ENCODE data around the gene CACNA2D2. TPM values are rescaled to one million over a fixed set of nuclear protein-coding genes. Genes with fewer than 3 reads are reported as not detected.
A peak's percentile ranks its signal among the peaks of the same experiment; 100 is the strongest.

Gene CACNA2D2
- total RNA-seq, 5 donors from 2014 or later (not counting 1 experiment from before 2014, with no cell fraction given), result 2.6 to 8.9 (median 4.1) TPM

GRCh38 chr3:50371133-50371685 lies 132.2 kb downstream of the CACNA2D2 start:
- H3K27ac Mint-ChIP-seq, result no peak overlapping the region
- no peak overlapping the region for H3K4me3 Mint-ChIP-seq
- no peaks in the 10 kb centered on the region for H3K36me3 Mint-ChIP-seq
- Histone ChIP-seq H3K9me3 (no peaks in the 10 kb centered on the region), H3K36me3 (ENCODE audit: control insufficient read depth in 2 of 2, extremely low read depth in 1 of 2, insufficient read depth in 1 of 2, low read length in 1 of 2) (peaks cover 0 to 4% of the 10 kb centered on the region in 2 donors), H3K4me3 (ENCODE audit: control insufficient read depth in 1 of 2, extremely low read depth in 1 of 2, low read length in 1 of 2) (no peak overlapping the region), H3K27me3 (replicated peaks in 1 of 2; ENCODE audit: control insufficient read depth in 2 of 2, extremely low read depth in 1 of 2, insufficient read depth in 2 of 2, low read length in 1 of 2) (peaks cover 0 to 3% of the 10 kb centered on the region in 2 experiments), H3K27ac (ENCODE audit: low read length) (no peak overlapping the region), H3K4me1 (ENCODE audit: control insufficient read depth in 1 of 2, extremely low read depth in 1 of 2, insufficient read depth in 2 of 2, low read length in 2 of 2) (peaks cover 8 to 22% of the 10 kb centered on the region in 2 experiments)
- peaks cover 15 to 28% (median 27%) of the 10 kb centered on the region in 3 donors for H3K4me1 Mint-ChIP-seq
- H3K27me3 Mint-ChIP-seq, result no peaks in the 10 kb centered on the region
- no peaks in the 10 kb centered on the region for H3K9me3 Mint-ChIP-seq
- ChIA-PET POLR2A (no interaction called here), CTCF (no interaction called here)
- WGBS (ENCODE audit: insufficient coverage), result 70% methylated on average over 2 of the region's 3 CpGs
- DNase-seq, result no peak
- no peak for ATAC-seq (replicated peaks in 1 of 4)

GRCh38 chr3:50370594-50370993 lies 132.8 kb downstream of the CACNA2D2 start:
- ChIA-PET CTCF (no interaction called here), POLR2A (no interaction called here)
- peaks cover 20 to 35% (median 33%) of the 10 kb centered on the region in 3 donors for H3K4me1 Mint-ChIP-seq
- H3K36me3 ChIP-seq (ENCODE audit: control insufficient read depth in 2 of 2, extremely low read depth in 1 of 2, insufficient read depth in 1 of 2, low read length in 1 of 2), result peaks cover 0 to 4% of the 10 kb centered on the region in 2 donors
- H3K4me3 Mint-ChIP-seq, result no peak overlapping the region
- DNase-seq (no peak), ATAC-seq (replicated peaks in 1 of 4) (no peak)
- no peak overlapping the region for H3K4me3 ChIP-seq (ENCODE audit: control insufficient read depth in 1 of 2, extremely low read depth in 1 of 2, low read length in 1 of 2)
- no peaks in the 10 kb centered on the region for H3K36me3 Mint-ChIP-seq
- 96% methylated on average over 7 of the region's 14 CpGs for WGBS (ENCODE audit: insufficient coverage)
- no peaks in the 10 kb centered on the region for H3K9me3 Mint-ChIP-seq
- no peaks in the 10 kb centered on the region for H3K27me3 Mint-ChIP-seq
- H3K4me1 ChIP-seq (ENCODE audit: control insufficient read depth in 1 of 2, extremely low read depth in 1 of 2, insufficient read depth in 2 of 2, low read length in 2 of 2), result peaks cover 14 to 28% of the 10 kb centered on the region in 2 experiments
- no peaks in the 10 kb centered on the region for H3K9me3 ChIP-seq
- no peak overlapping the region for H3K27ac ChIP-seq (ENCODE audit: low read length)
- H3K27ac Mint-ChIP-seq, result no peak overlapping the region
- H3K27me3 ChIP-seq (replicated peaks in 1 of 2; ENCODE audit: control insufficient read depth in 2 of 2, extremely low read depth in 1 of 2, insufficient read depth in 2 of 2, low read length in 1 of 2), result peaks cover 0 to 3% of the 10 kb centered on the region in 2 experiments

GRCh38 chr3:50369012-50369670 lies 134.3 kb downstream of the CACNA2D2 start:
- Histone ChIP-seq H3K27me3 (replicated peaks in 1 of 2; ENCODE audit: control insufficient read depth in 2 of 2, extremely low read depth in 1 of 2, insufficient read depth in 2 of 2, low read length in 1 of 2) (peaks cover 0 to 3% of the 10 kb centered on the region in 2 experiments), H3K4me1 (ENCODE audit: control insufficient read depth in 1 of 2, extremely low read depth in 1 of 2, insufficient read depth in 2 of 2, low read length in 2 of 2) (peaks cover 15 to 38% of the 10 kb centered on the region in 2 experiments), H3K27ac (ENCODE audit: low read length) (no peak overlapping the region), H3K9me3 (no peaks in the 10 kb centered on the region), H3K36me3 (ENCODE audit: control insufficient read depth in 2 of 2, extremely low read depth in 1 of 2, insufficient read depth in 1 of 2, low read length in 1 of 2) (peaks cover 0 to 4% of the 10 kb centered on the region in 2 donors), H3K4me3 (ENCODE audit: control insufficient read depth in 1 of 2, extremely low read depth in 1 of 2, low read length in 1 of 2) (no peak overlapping the region)
- H3K4me1 Mint-ChIP-seq, result peaks cover 25 to 42% (median 38%) of the 10 kb centered on the region in 3 donors
- no peaks in the 10 kb centered on the region for H3K36me3 Mint-ChIP-seq
- no peak overlapping the region for H3K27ac Mint-ChIP-seq
- WGBS (ENCODE audit: insufficient coverage), result 58% methylated on average over 9 of the region's 9 CpGs
- ATAC-seq (replicated peaks in 1 of 4) (no peak), DNase-seq (no peak)
- no peaks in the 10 kb centered on the region for H3K27me3 Mint-ChIP-seq
- POLR2A ChIA-PET, result no interaction called here
- H3K9me3 Mint-ChIP-seq, result no peaks in the 10 kb centered on the region
- CTCF ChIA-PET, result interaction anchor here in 1 of 2 donors (0.6 kb wide), 1 partner anchor 1279 kb away, joined by 4 read pairs; no protein-coding TSS in a partner anchor
- H3K4me3 Mint-ChIP-seq, result no peak overlapping the region

GRCh38 chr3:50365842-50366220 lies 137.6 kb downstream of the CACNA2D2 start:
- H3K9me3 ChIP-seq, result no peaks in the 10 kb centered on the region
- H3K4me1 ChIP-seq (ENCODE audit: control insufficient read depth in 1 of 2, extremely low read depth in 1 of 2, insufficient read depth in 2 of 2, low read length in 2 of 2), result peaks cover 11 to 31% of the 10 kb centered on the region in 2 experiments
- peaks cover 0 to 4% of the 10 kb centered on the region in 2 donors for H3K36me3 ChIP-seq (ENCODE audit: control insufficient read depth in 2 of 2, extremely low read depth in 1 of 2, insufficient read depth in 1 of 2, low read length in 1 of 2)
- ChIA-PET CTCF (interaction anchor here in 1 of 2 donors (1.0 to 1.2 kb wide), 2 partner anchors 16 to 29 kb away, joined by 4 read pairs; no protein-coding TSS in a partner anchor), POLR2A (interaction anchor here in 1 of 2 donors (0.6 to 1.1 kb wide), 3 partner anchors 9 to 37 kb away, joined by 3 to 8 read pairs (median 3); no protein-coding TSS in a partner anchor)
- peak overlapping the region; percentile 65 to 85 for H3K4me3 ChIP-seq (ENCODE audit: control insufficient read depth in 1 of 2, extremely low read depth in 1 of 2, low read length in 1 of 2)
- no CpG with 5 or more reads among the region's 5 CpGs for WGBS (ENCODE audit: insufficient coverage)
- ATAC-seq (replicated peaks in 1 of 4) (no peak), DNase-seq (no peak)
- H3K27me3 ChIP-seq (replicated peaks in 1 of 2; ENCODE audit: control insufficient read depth in 2 of 2, extremely low read depth in 1 of 2, insufficient read depth in 2 of 2, low read length in 1 of 2), result no peaks in the 10 kb centered on the region
- H3K27ac ChIP-seq (ENCODE audit: low read length), result peak overlapping the region; percentile 68
- Mint-ChIP-seq H3K36me3 (no peaks in the 10 kb centered on the region), H3K4me3 (peak overlapping the region; percentile 86 to 89 (median 88)), H3K27ac (peak overlapping the region; percentile 87 to 95), H3K27me3 (no peaks in the 10 kb centered on the region), H3K9me3 (no peaks in the 10 kb centered on the region), H3K4me1 (peaks cover 17 to 35% (median 23%) of the 10 kb centered on the region in 3 donors)

GRCh38 chr3:50365080-50365841 lies 138.2 kb downstream of the CACNA2D2 start:
- peaks cover 0 to 4% of the 10 kb centered on the region in 2 donors for H3K36me3 ChIP-seq (ENCODE audit: control insufficient read depth in 2 of 2, extremely low read depth in 1 of 2, insufficient read depth in 1 of 2, low read length in 1 of 2)
- no peaks in the 10 kb centered on the region for H3K27me3 ChIP-seq (replicated peaks in 1 of 2; ENCODE audit: control insufficient read depth in 2 of 2, extremely low read depth in 1 of 2, insufficient read depth in 2 of 2, low read length in 1 of 2)
- CTCF ChIA-PET, result interaction anchor here in 1 of 2 donors (0.6 to 1.2 kb wide), 3 partner anchors 16 to 1022 kb away, joined by 4 read pairs; no protein-coding TSS in a partner anchor
- peaks cover 11 to 31% of the 10 kb centered on the region in 2 experiments for H3K4me1 ChIP-seq (ENCODE audit: control insufficient read depth in 1 of 2, extremely low read depth in 1 of 2, insufficient read depth in 2 of 2, low read length in 2 of 2)
- Mint-ChIP-seq H3K9me3 (no peaks in the 10 kb centered on the region), H3K27me3 (no peaks in the 10 kb centered on the region), H3K4me1 (peaks cover 17 to 35% (median 23%) of the 10 kb centered on the region in 3 donors), H3K27ac (peak overlapping the region; percentile 87 to 95), H3K4me3 (peak overlapping the region; percentile 86 to 89 (median 88)), H3K36me3 (no peaks in the 10 kb centered on the region)
- ATAC-seq (replicated peaks in 1 of 4), result peak; percentile 95 to 97 (median 96)
- no peaks in the 10 kb centered on the region for H3K9me3 ChIP-seq
- WGBS (ENCODE audit: insufficient coverage), result 1% methylated on average over 24 of the region's 53 CpGs
- H3K4me3 ChIP-seq (ENCODE audit: control insufficient read depth in 1 of 2, extremely low read depth in 1 of 2, low read length in 1 of 2), result peak overlapping the region; percentile 65 to 85
- POLR2A ChIA-PET, result interaction anchor here in 1 of 2 donors (0.6 to 1.1 kb wide), 3 partner anchors 8 to 37 kb away, joined by 3 to 8 read pairs (median 3); no protein-coding TSS in a partner anchor
- DNase-seq, result peak; percentile 89 to 97 (median 94)
- peak overlapping the region; percentile 68 for H3K27ac ChIP-seq (ENCODE audit: low read length)

GRCh38 chr3:50364573-50365079 lies 138.8 kb downstream of the CACNA2D2 start:
- ChIA-PET POLR2A (no interaction called here), CTCF (interaction anchor here in 1 of 2 donors (0.6 to 1.2 kb wide), 2 partner anchors 27 to 1023 kb away, joined by 4 read pairs; no protein-coding TSS in a partner anchor)
- Mint-ChIP-seq H3K4me3 (peak overlapping the region; percentile 86 to 89 (median 88)), H3K9me3 (no peaks in the 10 kb centered on the region), H3K4me1 (peaks cover 20 to 40% (median 27%) of the 10 kb centered on the region in 3 donors), H3K27ac (peak overlapping the region in 1 of 2 donors; percentile 52), H3K36me3 (no peaks in the 10 kb centered on the region), H3K27me3 (no peaks in the 10 kb centered on the region)
- Histone ChIP-seq H3K36me3 (ENCODE audit: control insufficient read depth in 2 of 2, extremely low read depth in 1 of 2, insufficient read depth in 1 of 2, low read length in 1 of 2) (peaks cover 0 to 4% of the 10 kb centered on the region in 2 donors), H3K9me3 (no peaks in the 10 kb centered on the region), H3K4me1 (ENCODE audit: control insufficient read depth in 1 of 2, extremely low read depth in 1 of 2, insufficient read depth in 2 of 2, low read length in 2 of 2) (peaks cover 11 to 34% of the 10 kb centered on the region in 2 experiments), H3K27ac (ENCODE audit: low read length) (no peak overlapping the region), H3K4me3 (ENCODE audit: control insufficient read depth in 1 of 2, extremely low read depth in 1 of 2, low read length in 1 of 2) (peak overlapping the region; percentile 38 to 65), H3K27me3 (replicated peaks in 1 of 2; ENCODE audit: control insufficient read depth in 2 of 2, extremely low read depth in 1 of 2, insufficient read depth in 2 of 2, low read length in 1 of 2) (no peaks in the 10 kb centered on the region)
- 34% methylated on average over 26 of the region's 48 CpGs for WGBS (ENCODE audit: insufficient coverage)
- ATAC-seq (replicated peaks in 1 of 4) (peak; percentile 20 to 36 (median 26)), DNase-seq (no peak)
